Measurements from ENCODE around the gene CYP46A1.

The CYP46A1 gene

DNA sequence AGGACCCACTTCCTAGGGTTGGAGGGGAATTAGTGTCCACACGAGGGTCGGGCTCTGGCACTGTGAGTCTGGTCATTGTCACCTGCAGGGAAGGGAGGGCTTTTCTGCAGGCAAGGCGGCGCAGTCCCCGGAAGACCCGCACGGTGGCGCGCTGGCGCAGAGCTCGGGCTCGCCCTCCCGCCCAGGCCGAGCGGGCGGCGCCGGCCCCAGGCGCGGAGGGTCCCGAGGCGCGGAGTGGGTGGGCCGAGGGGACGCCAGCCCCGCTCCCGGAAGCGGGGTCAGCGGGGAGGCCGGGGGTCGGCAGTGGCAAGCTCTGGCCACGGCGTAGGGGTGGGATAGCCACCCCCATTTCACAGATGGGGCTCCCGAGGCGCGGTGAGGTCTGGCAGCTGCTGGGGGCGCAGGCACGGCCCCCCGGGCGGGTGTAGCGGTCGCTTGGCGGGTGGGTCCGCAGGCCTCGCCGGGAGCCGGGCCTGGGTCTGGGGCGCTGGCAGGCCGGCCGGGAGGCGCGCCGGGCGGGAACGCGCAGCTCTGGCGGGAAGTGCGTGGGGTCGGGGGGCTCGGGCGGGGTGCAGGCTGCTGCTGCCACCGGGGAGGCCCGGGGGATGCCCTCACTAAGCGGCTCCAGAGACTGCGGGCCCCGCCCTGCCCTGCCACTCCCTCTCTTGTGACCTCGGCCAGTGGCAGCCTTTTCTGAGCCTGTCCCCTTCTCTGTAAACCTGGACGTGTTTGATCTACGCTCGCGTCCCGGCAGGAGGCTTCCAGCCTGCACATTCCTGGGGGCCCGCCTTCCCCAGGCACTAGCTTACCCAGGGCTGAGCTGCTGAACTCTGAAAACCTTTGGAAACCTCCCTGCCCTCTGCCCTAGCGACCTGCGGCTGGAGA is 46.1 kb downstream of the CYP46A1 start:
- no peaks in the 10 kb centered on the region; the same call in 1 of the 2 replicates for H3K27me3 ChIP-seq (replicated peaks; ENCODE audit: control insufficient read depth, insufficient read depth, low read length)
- peak; percentile 56 for DNase-seq (ENCODE audit: extremely low read depth, insufficient read length)

GRCh38 chr14:99730876-99731546 is 46.9 kb downstream of the CYP46A1 start:
- TF ChIP-seq, protein P1, sequence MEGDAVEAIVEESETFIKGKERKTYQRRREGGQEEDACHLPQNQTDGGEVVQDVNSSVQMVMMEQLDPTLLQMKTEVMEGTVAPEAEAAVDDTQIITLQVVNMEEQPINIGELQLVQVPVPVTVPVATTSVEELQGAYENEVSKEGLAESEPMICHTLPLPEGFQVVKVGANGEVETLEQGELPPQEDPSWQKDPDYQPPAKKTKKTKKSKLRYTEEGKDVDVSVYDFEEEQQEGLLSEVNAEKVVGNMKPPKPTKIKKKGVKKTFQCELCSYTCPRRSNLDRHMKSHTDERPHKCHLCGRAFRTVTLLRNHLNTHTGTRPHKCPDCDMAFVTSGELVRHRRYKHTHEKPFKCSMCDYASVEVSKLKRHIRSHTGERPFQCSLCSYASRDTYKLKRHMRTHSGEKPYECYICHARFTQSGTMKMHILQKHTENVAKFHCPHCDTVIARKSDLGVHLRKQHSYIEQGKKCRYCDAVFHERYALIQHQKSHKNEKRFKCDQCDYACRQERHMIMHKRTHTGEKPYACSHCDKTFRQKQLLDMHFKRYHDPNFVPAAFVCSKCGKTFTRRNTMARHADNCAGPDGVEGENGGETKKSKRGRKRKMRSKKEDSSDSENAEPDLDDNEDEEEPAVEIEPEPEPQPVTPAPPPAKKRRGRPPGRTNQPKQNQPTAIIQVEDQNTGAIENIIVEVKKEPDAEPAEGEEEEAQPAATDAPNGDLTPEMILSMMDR (IDR thresholded peaks at IDR 0.05; ENCODE audit: insufficient read depth, low read length, poor library complexity, severe bottlenecking), result no peak
- DNase-seq (ENCODE audit: extremely low read depth, insufficient read length), result no peak
- no peaks in the 10 kb centered on the region for H3K36me3 ChIP-seq (ENCODE audit: control insufficient read depth, insufficient read depth, low read length)
- H3K4me3 ChIP-seq (replicated peaks; ENCODE audit: low read depth, low read length), result no peak overlapping the region
- no peaks in the 10 kb centered on the region; the same call in 1 of the 2 replicates for H3K27me3 ChIP-seq (replicated peaks; ENCODE audit: control insufficient read depth, insufficient read depth, low read length)

More for the DNA sequence above, 46.1 kb downstream of the CYP46A1 start:
- H3K36me3 ChIP-seq (ENCODE audit: control insufficient read depth, insufficient read depth, low read length), result no peaks in the 10 kb centered on the region
- TF ChIP-seq, protein P1 (IDR thresholded peaks at IDR 0.05; ENCODE audit: insufficient read depth, low read length, poor library complexity, severe bottlenecking), result peak; percentile 68
- no peak overlapping the region for H3K4me3 ChIP-seq (replicated peaks; ENCODE audit: low read depth, low read length)

DNA sequence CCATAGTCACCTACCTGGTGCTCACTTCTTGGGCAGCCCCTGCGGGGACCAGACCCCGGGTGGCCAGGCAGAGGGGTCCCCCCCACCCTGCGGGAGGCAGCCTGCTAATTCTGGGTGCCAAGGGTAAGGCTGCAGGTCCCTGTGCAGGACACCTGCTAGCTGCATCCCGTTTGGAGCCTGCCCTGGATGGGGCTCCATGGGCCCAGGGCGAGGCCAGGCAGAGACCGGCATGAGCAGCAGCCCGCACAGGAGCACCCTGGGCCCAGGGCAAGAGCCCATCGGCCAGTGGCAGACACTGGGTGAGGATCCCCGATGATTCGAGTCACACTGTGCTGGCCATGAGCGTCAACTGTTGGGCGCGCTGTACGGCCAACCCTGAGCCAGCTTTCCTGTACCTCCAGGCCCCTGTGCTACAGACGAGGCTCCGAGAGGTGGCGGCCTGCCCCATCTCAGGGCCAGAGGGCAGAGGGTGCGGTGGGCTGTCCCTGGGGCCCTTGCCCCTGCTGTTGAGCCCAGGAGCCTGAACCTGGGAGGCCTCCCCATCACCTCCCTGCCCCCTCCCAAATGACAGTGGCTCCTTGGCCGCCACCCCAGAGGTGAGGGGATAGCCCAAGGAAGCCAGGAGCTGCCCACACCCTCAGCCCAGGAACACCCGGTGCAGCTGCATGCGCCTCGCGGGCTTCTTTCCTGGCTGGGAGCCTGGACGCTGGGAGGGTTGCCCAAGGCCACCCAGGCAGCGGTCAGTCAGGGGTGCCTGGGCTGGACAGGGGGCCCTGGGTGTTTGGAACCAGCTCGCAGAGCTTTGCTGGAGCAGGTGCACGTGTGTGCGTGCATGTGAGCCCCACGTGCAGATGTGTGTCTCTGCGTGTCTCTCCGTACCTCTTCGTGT is 47.7 kb downstream of the CYP46A1 start:
- no peaks in the 10 kb centered on the region; the same call in 1 of the 2 replicates for H3K27me3 ChIP-seq (replicated peaks; ENCODE audit: control insufficient read depth, insufficient read depth, low read length)
- DNase-seq (ENCODE audit: extremely low read depth, insufficient read length), result no peak
- H3K4me3 ChIP-seq (replicated peaks; ENCODE audit: low read depth, low read length), result no peak overlapping the region
- TF ChIP-seq, protein P1 (IDR thresholded peaks at IDR 0.05; ENCODE audit: insufficient read depth, low read length, poor library complexity, severe bottlenecking), result no peak
- H3K36me3 ChIP-seq (ENCODE audit: control insufficient read depth, insufficient read depth, low read length), result no peaks in the 10 kb centered on the region

- Histone ChIP-seq H3K4me3 (replicated peaks; ENCODE audit: low read depth, low read length) (no peak overlapping the region), H3K36me3 (ENCODE audit: control insufficient read depth, insufficient read depth, low read length) (no peaks in the 10 kb centered on the region), H3K27me3 (replicated peaks; ENCODE audit: control insufficient read depth, insufficient read depth, low read length) (no peaks in the 10 kb centered on the region; the same call in 1 of the 2 replicates)
- TF ChIP-seq, protein P1 (IDR thresholded peaks at IDR 0.05; ENCODE audit: insufficient read depth, low read length, poor library complexity, severe bottlenecking), result no peak
- no peak for DNase-seq (ENCODE audit: extremely low read depth, insufficient read length)
Measured at GRCh38 chr14:99732436-99733210, 48.5 kb downstream of the CYP46A1 start.

DNA sequence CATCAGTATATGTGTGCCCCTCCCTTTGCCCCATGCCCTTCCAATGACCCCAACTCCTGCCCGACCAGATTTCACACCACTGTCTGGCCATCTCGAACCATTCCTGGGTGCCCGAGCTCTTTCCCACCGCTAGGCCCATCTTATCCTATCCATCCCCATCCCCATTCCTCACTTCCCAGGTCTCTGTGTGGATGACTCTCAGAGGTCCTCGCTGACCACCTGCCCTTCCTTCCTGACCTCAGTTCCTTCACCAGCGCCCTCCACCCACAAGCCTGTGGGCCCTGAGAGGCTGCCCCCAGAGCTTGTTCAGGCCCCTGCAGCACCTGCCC is 49.1 kb downstream of the CYP46A1 start:
- H3K36me3 ChIP-seq (ENCODE audit: control insufficient read depth, insufficient read depth, low read length), result no peaks in the 10 kb centered on the region
- no peak overlapping the region for H3K4me3 ChIP-seq (replicated peaks; ENCODE audit: low read depth, low read length)
- no peak for DNase-seq (ENCODE audit: extremely low read depth, insufficient read length)
- no peaks in the 10 kb centered on the region; the same call in 1 of the 2 replicates for H3K27me3 ChIP-seq (replicated peaks; ENCODE audit: control insufficient read depth, insufficient read depth, low read length)
- TF ChIP-seq, protein P1 (IDR thresholded peaks at IDR 0.05; ENCODE audit: insufficient read depth, low read length, poor library complexity, severe bottlenecking), result no peak

Data from GM06990 (cell line).